Body of pancreas (tissue), 4 donors: ENCODE results near the gene GYPC.

Experiments
- POLR2A ChIP-seq, 3 donors: fragments of 450-650 bp; IDR thresholded peaks; one replicate each; pipeline ENCODE4 v1.6.1; 2016; ENCODE audit warnings: antibody characterized with exemption in 3 of 3, mild to moderate bottlenecking in 2 of 3
- TF ChIP-seq, protein P1 (sequence below), 7 experiments: fragments of 450-650 bp in 4 of 7; fragments of 200-600 bp in 3 of 7; sonication (generic) in 3 of 7; IDR thresholded peaks; one replicate each; pipeline ENCODE4 v1.5.1; 2016 to 2019; ENCODE audit warnings: antibody characterized with exemption in 7 of 7

DNA sequence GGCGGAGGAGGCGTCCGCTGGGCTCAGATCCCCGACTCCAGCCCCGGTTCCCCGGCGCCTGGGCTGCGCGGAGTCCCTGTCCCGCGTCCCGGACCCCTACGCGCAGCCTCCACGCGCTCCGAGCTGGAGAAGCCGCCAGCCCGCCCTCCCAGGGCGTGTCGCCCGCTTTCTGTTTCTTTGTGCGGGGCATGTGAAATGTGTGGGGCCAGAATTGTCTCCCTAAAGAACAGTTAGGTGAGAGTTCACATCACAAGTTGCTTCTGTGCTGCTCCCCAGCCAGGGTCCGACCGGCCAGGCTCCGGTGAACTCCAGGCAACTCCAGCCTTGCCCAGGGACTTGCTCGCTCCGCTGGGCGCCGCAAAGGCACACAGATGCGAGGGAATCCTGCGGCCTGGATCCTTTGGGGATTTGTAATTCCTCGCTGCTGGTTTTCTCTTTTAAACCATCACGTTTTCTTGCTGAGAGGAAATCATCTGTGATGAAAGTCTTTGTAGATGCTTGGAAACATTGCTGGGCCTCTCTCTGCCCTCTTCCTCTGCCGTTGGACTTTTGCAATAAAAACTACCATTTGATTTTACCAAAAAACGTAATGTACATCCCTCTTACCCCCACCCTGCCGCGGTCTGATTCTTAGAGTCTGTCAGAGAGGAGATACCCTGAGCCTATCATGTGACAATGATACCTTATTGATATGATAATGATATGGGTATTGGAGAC, 631 bp downstream of the GYPC start:
- TF ChIP-seq, protein P1, sequence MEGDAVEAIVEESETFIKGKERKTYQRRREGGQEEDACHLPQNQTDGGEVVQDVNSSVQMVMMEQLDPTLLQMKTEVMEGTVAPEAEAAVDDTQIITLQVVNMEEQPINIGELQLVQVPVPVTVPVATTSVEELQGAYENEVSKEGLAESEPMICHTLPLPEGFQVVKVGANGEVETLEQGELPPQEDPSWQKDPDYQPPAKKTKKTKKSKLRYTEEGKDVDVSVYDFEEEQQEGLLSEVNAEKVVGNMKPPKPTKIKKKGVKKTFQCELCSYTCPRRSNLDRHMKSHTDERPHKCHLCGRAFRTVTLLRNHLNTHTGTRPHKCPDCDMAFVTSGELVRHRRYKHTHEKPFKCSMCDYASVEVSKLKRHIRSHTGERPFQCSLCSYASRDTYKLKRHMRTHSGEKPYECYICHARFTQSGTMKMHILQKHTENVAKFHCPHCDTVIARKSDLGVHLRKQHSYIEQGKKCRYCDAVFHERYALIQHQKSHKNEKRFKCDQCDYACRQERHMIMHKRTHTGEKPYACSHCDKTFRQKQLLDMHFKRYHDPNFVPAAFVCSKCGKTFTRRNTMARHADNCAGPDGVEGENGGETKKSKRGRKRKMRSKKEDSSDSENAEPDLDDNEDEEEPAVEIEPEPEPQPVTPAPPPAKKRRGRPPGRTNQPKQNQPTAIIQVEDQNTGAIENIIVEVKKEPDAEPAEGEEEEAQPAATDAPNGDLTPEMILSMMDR (IDR thresholded peaks at IDR 0.05): no peak
- peak in 1 of 3 donors; percentile 6 for TF ChIP-seq POLR2A (IDR thresholded peaks at IDR 0.05)
